ENCODE data around the gene MYO3B. TPM values are rescaled to one million over a fixed set of nuclear protein-coding genes. Genes with fewer than 3 reads are reported as not detected.

The MYO3B gene
- total RNA-seq, 1 donor, result 0.09 TPM

DNA sequence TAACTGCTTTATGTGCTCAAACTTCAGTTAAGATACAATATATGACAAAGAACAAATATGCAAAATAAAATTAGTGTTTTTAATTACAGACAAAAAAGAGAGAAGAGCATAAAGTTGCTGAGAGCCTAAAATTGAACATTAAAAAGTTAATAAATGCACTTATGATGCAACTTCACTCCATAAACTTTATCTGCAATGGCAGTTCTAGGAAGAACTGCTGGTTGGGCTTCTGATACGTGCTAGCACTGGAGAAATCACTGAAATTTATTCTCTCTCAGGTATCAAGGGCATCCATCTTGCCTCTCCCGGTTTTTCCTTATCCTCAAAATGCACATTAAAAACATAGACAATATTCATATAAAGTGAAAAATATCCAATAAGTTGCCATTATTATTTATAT, 35.7 kb downstream of the MYO3B start:
- no peak for DNase-seq (ENCODE audit: low read depth)
- no peak overlapping the region for H3K4me3 ChIP-seq (ENCODE audit: low read depth, low read length)
- TF ChIP-seq, protein P1, sequence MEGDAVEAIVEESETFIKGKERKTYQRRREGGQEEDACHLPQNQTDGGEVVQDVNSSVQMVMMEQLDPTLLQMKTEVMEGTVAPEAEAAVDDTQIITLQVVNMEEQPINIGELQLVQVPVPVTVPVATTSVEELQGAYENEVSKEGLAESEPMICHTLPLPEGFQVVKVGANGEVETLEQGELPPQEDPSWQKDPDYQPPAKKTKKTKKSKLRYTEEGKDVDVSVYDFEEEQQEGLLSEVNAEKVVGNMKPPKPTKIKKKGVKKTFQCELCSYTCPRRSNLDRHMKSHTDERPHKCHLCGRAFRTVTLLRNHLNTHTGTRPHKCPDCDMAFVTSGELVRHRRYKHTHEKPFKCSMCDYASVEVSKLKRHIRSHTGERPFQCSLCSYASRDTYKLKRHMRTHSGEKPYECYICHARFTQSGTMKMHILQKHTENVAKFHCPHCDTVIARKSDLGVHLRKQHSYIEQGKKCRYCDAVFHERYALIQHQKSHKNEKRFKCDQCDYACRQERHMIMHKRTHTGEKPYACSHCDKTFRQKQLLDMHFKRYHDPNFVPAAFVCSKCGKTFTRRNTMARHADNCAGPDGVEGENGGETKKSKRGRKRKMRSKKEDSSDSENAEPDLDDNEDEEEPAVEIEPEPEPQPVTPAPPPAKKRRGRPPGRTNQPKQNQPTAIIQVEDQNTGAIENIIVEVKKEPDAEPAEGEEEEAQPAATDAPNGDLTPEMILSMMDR (IDR thresholded peaks at IDR 0.05; ENCODE audit: insufficient read depth, low read length), result no peak

DNA sequence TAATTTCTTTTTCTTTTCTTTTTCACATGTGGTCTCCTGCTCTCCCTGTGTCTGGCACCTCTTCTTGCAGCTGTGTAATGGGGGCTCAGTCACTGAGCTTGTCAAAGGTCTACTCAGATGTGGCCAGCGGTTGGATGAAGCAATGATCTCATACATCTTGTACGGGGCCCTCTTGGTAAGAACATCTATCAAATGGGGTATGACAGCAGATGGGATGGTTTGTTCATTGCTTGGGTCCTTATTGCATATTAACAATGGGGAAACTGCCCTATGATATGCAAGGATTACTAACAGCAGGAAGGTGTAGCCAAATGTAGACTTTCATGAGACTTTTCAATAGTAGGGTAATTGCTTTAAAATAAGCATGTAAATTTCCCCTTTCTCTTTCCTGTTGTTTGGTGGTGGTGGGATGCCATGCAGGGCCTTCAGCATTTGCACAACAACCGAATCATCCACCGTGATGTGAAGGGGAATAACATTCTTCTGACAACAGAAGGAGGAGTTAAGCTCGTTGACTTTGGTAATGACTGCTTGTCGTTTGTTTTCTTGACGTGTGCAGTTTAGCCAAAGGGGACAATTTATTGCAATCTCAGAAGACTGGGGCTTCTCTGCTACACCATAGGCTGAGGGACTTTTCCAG, 36.5 kb downstream of the MYO3B start:
- no peak for DNase-seq (ENCODE audit: low read depth)
- TF ChIP-seq, protein P1 (IDR thresholded peaks at IDR 0.05; ENCODE audit: insufficient read depth, low read length), result no peak
- H3K4me3 ChIP-seq (ENCODE audit: low read depth, low read length), result no peak overlapping the region

DNA sequence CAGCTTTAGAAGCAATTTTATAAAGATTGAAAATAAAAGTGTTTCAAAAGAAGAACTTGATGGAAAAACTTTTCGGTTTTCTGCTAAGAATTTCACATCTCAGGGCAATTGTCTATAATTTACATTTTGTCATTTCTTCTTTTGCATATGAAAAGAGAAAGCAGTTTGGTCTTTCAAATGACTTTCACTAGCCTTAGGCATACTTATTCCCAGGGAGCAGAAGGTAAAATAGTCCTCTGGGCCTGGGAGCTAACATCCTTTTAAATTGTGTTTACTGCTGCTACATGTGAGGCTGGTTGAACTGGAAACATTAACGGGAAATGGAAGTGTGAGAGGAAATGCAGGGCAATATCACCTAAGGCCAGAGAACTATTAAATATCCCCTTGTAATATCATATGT, 37.1 kb downstream of the MYO3B start:
- TF ChIP-seq, protein P1 (IDR thresholded peaks at IDR 0.05; ENCODE audit: insufficient read depth, low read length), result no peak
- DNase-seq (ENCODE audit: low read depth), result no peak
- no peak overlapping the region for H3K4me3 ChIP-seq (ENCODE audit: low read depth, low read length)

DNA sequence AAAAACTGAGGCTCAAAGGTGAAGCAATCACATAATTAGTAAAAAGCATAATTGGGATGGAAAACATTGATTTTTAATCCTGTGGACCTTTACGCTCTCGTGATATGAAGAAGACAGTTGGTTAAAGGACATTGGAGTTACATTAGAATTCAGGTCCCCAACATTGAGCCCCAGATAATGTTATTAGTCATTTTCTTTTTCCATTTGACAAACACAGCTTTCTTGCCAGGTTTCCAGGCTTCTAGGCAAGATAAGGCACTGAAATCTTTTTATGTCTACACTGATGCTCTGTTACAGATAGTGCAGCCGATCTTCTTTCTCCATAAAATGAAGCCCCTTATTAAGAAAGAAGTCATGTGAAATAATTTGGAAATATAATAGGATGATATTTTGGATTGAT, 38.5 kb downstream of the MYO3B start:
- no peak for DNase-seq (ENCODE audit: low read depth)
- no peak overlapping the region for H3K4me3 ChIP-seq (ENCODE audit: low read depth, low read length)
- TF ChIP-seq, protein P1 (IDR thresholded peaks at IDR 0.05; ENCODE audit: insufficient read depth, low read length), result no peak

DNA sequence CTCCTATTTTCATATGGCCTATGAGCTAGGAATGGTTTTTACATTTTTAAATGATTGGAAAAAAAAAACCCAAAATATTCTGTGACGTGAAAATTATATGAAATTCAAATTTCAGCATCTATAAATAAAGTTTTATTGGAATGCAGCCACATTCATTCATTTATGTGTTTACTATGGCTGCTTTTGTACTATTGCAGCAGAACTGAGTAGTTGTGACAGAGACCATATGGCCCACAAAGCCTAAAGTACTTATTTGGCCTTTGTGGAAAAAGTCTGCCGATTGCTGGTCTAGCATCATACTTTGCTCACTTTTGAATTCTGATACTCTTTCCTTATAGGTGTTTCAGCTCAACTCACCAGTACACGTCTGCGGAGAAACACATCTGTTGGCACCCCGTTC, 39.0 kb downstream of the MYO3B start:
- peak; percentile 10 for DNase-seq (ENCODE audit: low read depth)
- H3K4me3 ChIP-seq (ENCODE audit: low read depth, low read length), result no peak overlapping the region
- TF ChIP-seq, protein P1 (IDR thresholded peaks at IDR 0.05; ENCODE audit: insufficient read depth, low read length), result no peak

DNA sequence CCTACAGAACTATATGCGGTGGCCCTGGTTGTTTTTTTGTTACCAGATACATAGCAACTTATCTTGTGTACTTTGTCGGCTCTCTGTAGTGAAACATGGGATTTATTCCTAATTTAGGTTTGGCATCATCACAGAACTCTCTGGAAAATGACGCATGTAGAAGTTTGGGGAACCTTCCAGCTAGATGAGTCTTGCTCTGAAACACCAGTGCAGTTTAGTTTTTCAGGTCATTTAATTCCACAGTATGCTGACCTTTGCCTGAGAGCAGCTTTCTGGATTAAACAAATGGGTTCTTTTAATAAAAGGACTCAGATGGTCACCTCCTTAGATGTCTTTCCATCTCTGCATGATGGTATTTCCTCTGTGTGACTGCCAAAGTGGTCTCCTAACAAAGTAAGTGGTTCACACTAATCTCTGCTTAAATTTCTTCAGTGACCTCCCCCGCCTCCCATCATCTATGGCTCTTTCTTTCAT, 39.9 kb downstream of the MYO3B start:
- peak; percentile 76 for DNase-seq (ENCODE audit: low read depth)
- no peak overlapping the region for H3K4me3 ChIP-seq (ENCODE audit: low read depth, low read length)
- TF ChIP-seq, protein P1 (IDR thresholded peaks at IDR 0.05; ENCODE audit: insufficient read depth, low read length), result no peak

DNA sequence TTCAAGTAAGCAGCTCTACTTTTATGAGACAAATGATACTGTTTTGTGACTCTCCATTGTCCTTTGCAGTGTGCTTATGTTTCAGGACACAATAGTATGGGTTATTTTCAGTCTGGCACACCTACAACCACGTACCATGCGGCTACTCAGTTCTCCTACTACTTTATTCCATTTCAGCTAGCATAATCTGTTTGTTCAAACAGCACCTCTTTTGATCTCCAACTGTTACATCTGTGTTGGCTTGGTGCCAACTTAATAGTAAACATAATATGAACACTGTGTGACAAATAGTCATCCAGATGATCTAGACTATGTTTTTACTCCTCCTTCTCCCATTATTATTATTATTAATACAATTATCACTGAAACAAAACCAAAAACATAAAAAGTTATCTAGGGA, 40.5 kb downstream of the MYO3B start:
- DNase-seq (ENCODE audit: low read depth), result no peak
- TF ChIP-seq, protein P1 (IDR thresholded peaks at IDR 0.05; ENCODE audit: insufficient read depth, low read length), result no peak
- no peak overlapping the region for H3K4me3 ChIP-seq (ENCODE audit: low read depth, low read length)

All from fibroblast of the aortic adventitia (primary cell).